DND-41 (cell line): ENCODE results near the gene DUOX2.

Experiments used
- ATAC-seq: fragments of 200-7000 bp; cut with Tn5 transposase; 3 replicates; pipeline ENCODE4 v1.9.1; 2021; ENCODE audit warnings: low read depth; ENCODE audit not compliant: insufficient read depth
- DNase-seq: peaks from one replicate; pipeline ENCODE4 v3.0.0-alpha.2; 2020
- H2AFZ ChIP-seq: 2 replicates; pipeline ENCODE4 v1.6.0; 2012; ENCODE audit warnings: low read depth, low read length
- H3K27ac ChIP-seq: 2 replicates; pipeline ENCODE4 v1.5.1; 2012; ENCODE audit warnings: low read length, inconsistent platforms
- H3K27me3 ChIP-seq: fragments of 200-600 bp; sonication (generic); 2 replicates; pipeline ENCODE4 v1.6.0; 2012; ENCODE audit warnings: low read length, mild to moderate bottlenecking, inconsistent platforms; ENCODE audit not compliant: insufficient read depth, poor library complexity
- H3K36me3 ChIP-seq: 2 replicates; pipeline ENCODE4 v1.5.1; 2012; ENCODE audit warnings: low read length, inconsistent platforms; ENCODE audit not compliant: insufficient read depth
- H3K4me1 ChIP-seq: 2 replicates; pipeline ENCODE4 v1.5.1; 2012; ENCODE audit warnings: mild to moderate bottlenecking, low read length; ENCODE audit not compliant: insufficient read depth
- H3K4me2 ChIP-seq: 2 replicates; pipeline ENCODE4 v1.6.0; 2012; ENCODE audit warnings: mild to moderate bottlenecking, moderate library complexity, low read length, inconsistent platforms; ENCODE audit not compliant: insufficient read depth
- H3K4me3 ChIP-seq, 2 experiments: fragments of 200-600 bp in 1 of 2; shearing (Covaris generic) in 1 of 2; 2 replicates each; pipeline ENCODE4 v1.5.1; 2012 to 2016; ENCODE audit warnings: inconsistent platforms in 2 of 2, low read length in 2 of 2, mild to moderate bottlenecking in 2 of 2, low read depth in 1 of 2, moderate library complexity in 1 of 2
- H3K79me2 ChIP-seq: 2 replicates; pipeline ENCODE4 v1.6.0; 2012; ENCODE audit warnings: low read length, inconsistent platforms; ENCODE audit not compliant: insufficient read depth
- H3K9ac ChIP-seq: 2 replicates; pipeline ENCODE4 v1.6.0; 2012; ENCODE audit warnings: low read depth, mild to moderate bottlenecking, inconsistent platforms, low read length, moderate library complexity
- H3K9me3 ChIP-seq: 2 replicates; pipeline ENCODE4 v1.5.1; 2012; ENCODE audit warnings: low read length, moderate library complexity, mild to moderate bottlenecking, inconsistent platforms; ENCODE audit not compliant: insufficient read depth, severe bottlenecking
- H4K20me1 ChIP-seq: 2 replicates; pipeline ENCODE4 v1.6.0; 2012; ENCODE audit warnings: low read length; ENCODE audit not compliant: insufficient read depth
- CTCF ChIP-seq: IDR thresholded peaks from 2 replicates; pipeline ENCODE4 v1.5.1; 2012; ENCODE audit warnings: borderline replicate concordance, low read length, moderate library complexity, mild to moderate bottlenecking; ENCODE audit not compliant: poor library complexity, severe bottlenecking; ENCODE audit errors: extremely low read depth
- EZH2 ChIP-seq: IDR thresholded peaks from 3 replicates; pipeline ENCODE4 v1.6.1; 2012; ENCODE audit warnings: borderline replicate concordance, low read depth, mild to moderate bottlenecking, moderate library complexity, low read length, inconsistent platforms; ENCODE audit not compliant: severe bottlenecking

The DUOX2 gene

GRCh38 chr15:45134682-45135604 is 21.0 kb upstream of the DUOX2 start:
- H3K27me3 ChIP-seq, result no peaks in the 10 kb centered on the region
- TF ChIP-seq EZH2 (no peak), CTCF (no peak)

GRCh38 chr15:45134046-45134445 is 20.1 kb upstream of the DUOX2 start:
- Histone ChIP-seq H3K79me2 (no peaks in the 10 kb centered on the region), H4K20me1 (no peaks in the 10 kb centered on the region), H2AFZ (no peak overlapping the region), H3K36me3 (no peaks in the 10 kb centered on the region), H3K27me3 (no peaks in the 10 kb centered on the region), H3K27ac (no peak overlapping the region), H3K4me2 (no peak overlapping the region), H3K4me3 (no peak overlapping the region), H3K9me3 (no peaks in the 10 kb centered on the region), H3K4me1 (no peaks in the 10 kb centered on the region), H3K9ac (no peak overlapping the region)
- no peak for ATAC-seq
- no peak for DNase-seq
- no peak for TF ChIP-seq CTCF
- TF ChIP-seq EZH2, result no peak

More at GRCh38 chr15:45134682-45135604, 21.0 kb upstream of the DUOX2 start:
- DNase-seq, result no peak
- Histone ChIP-seq H3K79me2 (no peaks in the 10 kb centered on the region), H3K9ac (no peak overlapping the region), H4K20me1 (no peaks in the 10 kb centered on the region), H3K27ac (no peak overlapping the region), H3K4me1 (no peaks in the 10 kb centered on the region), H2AFZ (no peak overlapping the region), H3K36me3 (no peaks in the 10 kb centered on the region), H3K4me3 (no peak overlapping the region), H3K9me3 (no peaks in the 10 kb centered on the region), H3K4me2 (no peak overlapping the region)
- no peak for ATAC-seq

GRCh38 chr15:45133561-45133920 is 19.6 kb upstream of the DUOX2 start:
- no peak overlapping the region for H3K9ac ChIP-seq
- H3K27ac ChIP-seq, result no peak overlapping the region
- H4K20me1 ChIP-seq, result no peaks in the 10 kb centered on the region
- H3K36me3 ChIP-seq, result no peaks in the 10 kb centered on the region
- no peaks in the 10 kb centered on the region for H3K9me3 ChIP-seq
- DNase-seq (no peak), ATAC-seq (no peak)
- H3K4me3 ChIP-seq, result no peak overlapping the region
- no peak overlapping the region for H3K4me2 ChIP-seq
- TF ChIP-seq CTCF, result no peak
- TF ChIP-seq EZH2, result no peak
- H3K4me1 ChIP-seq, result no peaks in the 10 kb centered on the region
- no peaks in the 10 kb centered on the region for H3K27me3 ChIP-seq
- no peak overlapping the region for H2AFZ ChIP-seq
- no peaks in the 10 kb centered on the region for H3K79me2 ChIP-seq
